ENCODE results near the gene YTHDC2.

DNA sequence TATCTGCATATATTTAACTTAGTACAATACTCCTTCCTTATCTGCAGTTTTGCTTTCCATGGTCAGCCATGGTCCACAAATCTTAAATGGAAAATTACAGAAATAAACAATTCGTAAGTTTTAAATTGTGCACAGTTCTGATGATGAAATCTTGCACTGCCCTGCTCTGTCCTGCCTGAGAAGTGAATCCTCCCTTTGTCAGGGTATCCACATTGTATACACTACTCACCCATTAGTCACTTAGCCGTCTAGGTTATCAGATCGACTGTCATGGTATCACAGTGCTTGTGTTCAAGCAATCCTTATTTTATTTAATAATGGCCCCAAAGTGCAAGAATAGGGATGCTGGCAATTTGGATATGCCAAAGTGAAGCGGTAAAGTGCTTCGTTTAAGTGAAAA is 8.3 kb upstream of the YTHDC2 start:
- no peak for TF ChIP-seq EZH2 (IDR thresholded peaks at IDR 0.05)
- no peak for TF ChIP-seq POLR2AphosphoS5 (IDR thresholded peaks at IDR 0.05; ENCODE audit: borderline replicate concordance, low read depth, low read length)
